Measurements from ENCODE around the gene NUP93.

DNA sequence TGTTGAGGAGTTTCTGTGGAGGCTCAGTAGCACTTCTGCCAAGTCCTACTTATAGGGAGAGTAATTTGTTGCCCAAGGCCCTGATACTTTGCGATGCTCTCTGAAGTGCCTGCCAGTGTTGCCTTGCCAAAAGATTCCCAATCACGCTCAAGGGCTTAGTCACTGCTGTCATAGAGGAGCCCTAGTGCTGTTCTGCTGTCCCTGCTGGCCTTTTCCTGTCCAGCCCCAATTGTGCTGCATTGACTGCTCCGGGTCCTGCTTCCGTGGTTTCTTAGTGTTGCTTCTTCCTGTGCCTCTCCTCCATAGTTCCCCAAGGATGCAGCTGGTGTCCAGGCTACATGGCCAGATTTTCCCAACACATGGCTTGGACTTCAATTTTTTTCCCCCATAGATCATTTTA, 13.9 kb downstream of the NUP93 start:
- no peak for TF ChIP-seq POLR2AphosphoS5 (IDR thresholded peaks at IDR 0.05; ENCODE audit: borderline replicate concordance, low read depth, low read length)
- TF ChIP-seq EZH2 (IDR thresholded peaks at IDR 0.05), result no peak
- TF ChIP-seq FOXP2 (optimal IDR thresholded peaks at IDR 0.05; ENCODE audit: control extremely low read depth, extremely low read length, insufficient read depth), result no peak
